ENCODE data around the gene ZNF548. TPM values are rescaled to one million over a fixed set of nuclear protein-coding genes. Genes with fewer than 3 reads are reported as not detected.

The ZNF548 gene
- total RNA-seq, 2 experiments from 2014 or later: 68.3 to 70.4 TPM

DNA sequence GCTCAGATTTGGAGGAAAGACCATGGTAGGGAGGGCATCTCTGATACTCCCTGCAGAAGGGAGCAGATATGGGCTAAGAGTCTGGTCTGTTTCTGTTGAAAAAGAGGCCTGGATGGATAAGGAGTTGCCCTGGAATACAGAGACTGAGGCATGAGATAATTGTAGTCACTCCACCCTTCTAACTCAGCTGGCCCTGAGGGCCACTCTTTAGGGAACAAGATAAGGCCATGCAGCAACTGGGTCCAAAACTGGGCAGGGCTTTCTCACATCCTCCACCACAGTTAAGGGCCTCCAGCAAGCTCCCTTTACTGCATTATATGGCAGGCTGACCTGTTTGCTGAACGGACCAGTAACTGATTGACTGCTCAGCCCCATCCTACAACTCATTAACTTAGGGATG is 46.8 kb downstream of the ZNF548 start:
- intact Hi-C loops (cut with DNase I, micrococcal nuclease): loop anchor here in 1 of 2 experiments (10.0 kb wide), 1 partner anchor 842 kb away; the partner anchor contains the start of gene ZNF71
- ATAC-seq (ENCODE audit: poor library complexity): no peak

DNA sequence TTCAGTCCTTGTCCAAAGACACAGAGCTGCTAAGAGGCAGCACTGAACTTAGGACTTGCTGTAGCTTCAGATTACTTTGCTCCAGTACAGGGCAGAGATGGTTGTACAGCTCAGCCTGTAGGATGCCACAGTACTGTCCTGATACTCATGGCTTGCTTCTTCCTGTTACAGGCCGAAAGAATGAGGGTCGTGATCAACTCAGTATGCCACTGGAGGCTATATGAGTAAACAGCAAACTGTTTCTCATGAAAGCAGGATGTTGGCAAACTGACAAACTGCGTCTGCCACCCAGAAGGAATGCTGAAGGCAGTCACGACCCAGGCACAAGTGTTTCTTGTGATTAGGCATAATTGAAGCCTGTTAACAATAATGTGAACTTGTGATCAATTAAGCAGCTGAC is 48.3 kb downstream of the ZNF548 start:
- Mint-ChIP-seq H3K4me3 (peak overlapping the region; percentile 50), H3K4me1 (ENCODE audit: low read depth) (peaks cover 31% of the 10 kb centered on the region), H3K27ac (no peak overlapping the region), H3K9me3 (peaks cover 35% of the 10 kb centered on the region), H3K27me3 (no peaks in the 10 kb centered on the region), H3K36me3 (ENCODE audit: low read depth) (peaks cover 79% of the 10 kb centered on the region)
- Histone ChIP-seq H3K36me3 (ENCODE audit: insufficient read depth, low read length) (peaks cover 35% of the 10 kb centered on the region), H3K9me3 (ENCODE audit: control insufficient read depth in 1 of 2, insufficient read depth in 1 of 2, low read length in 2 of 2) (peaks cover 16 to 36% of the 10 kb centered on the region in 2 experiments), H3K4me3 (ENCODE audit: low read length) (no peak overlapping the region), H3K27me3 (ENCODE audit: control insufficient read depth in 1 of 2, insufficient read depth in 2 of 2, low read length in 2 of 2) (no peaks in the 10 kb centered on the region), H3K27ac (ENCODE audit: low read depth in 1 of 2, low read length in 2 of 2) (no peak overlapping the region), H3K4me1 (ENCODE audit: insufficient read depth, low read length) (peaks cover 21% of the 10 kb centered on the region)
- ChIA-PET CTCF (no interaction called here), POLR2A (interaction anchor here (0.6 kb wide), 2 partner anchors 192 to 197 kb away, joined by 3 read pairs; partner anchors contain the start of gene ZNF805)
- ATAC-seq (ENCODE audit: poor library complexity): no peak
- no peak for DNase-seq
- intact Hi-C loops (cut with DNase I, micrococcal nuclease): loop anchor here in 1 of 2 experiments (10.0 kb wide), 1 partner anchor 843 kb away; the partner anchor contains the start of gene ZNF71
- TF ChIP-seq, protein P1, sequence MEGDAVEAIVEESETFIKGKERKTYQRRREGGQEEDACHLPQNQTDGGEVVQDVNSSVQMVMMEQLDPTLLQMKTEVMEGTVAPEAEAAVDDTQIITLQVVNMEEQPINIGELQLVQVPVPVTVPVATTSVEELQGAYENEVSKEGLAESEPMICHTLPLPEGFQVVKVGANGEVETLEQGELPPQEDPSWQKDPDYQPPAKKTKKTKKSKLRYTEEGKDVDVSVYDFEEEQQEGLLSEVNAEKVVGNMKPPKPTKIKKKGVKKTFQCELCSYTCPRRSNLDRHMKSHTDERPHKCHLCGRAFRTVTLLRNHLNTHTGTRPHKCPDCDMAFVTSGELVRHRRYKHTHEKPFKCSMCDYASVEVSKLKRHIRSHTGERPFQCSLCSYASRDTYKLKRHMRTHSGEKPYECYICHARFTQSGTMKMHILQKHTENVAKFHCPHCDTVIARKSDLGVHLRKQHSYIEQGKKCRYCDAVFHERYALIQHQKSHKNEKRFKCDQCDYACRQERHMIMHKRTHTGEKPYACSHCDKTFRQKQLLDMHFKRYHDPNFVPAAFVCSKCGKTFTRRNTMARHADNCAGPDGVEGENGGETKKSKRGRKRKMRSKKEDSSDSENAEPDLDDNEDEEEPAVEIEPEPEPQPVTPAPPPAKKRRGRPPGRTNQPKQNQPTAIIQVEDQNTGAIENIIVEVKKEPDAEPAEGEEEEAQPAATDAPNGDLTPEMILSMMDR (IDR thresholded peaks at IDR 0.05): no peak

More for the DNA sequence above, 46.8 kb downstream of the ZNF548 start:
- Histone ChIP-seq H3K4me1 (ENCODE audit: insufficient read depth, low read length) (peaks cover 21% of the 10 kb centered on the region), H3K27me3 (ENCODE audit: control insufficient read depth in 1 of 2, insufficient read depth in 2 of 2, low read length in 2 of 2) (no peaks in the 10 kb centered on the region), H3K4me3 (ENCODE audit: low read length) (no peak overlapping the region), H3K36me3 (ENCODE audit: insufficient read depth, low read length) (peaks cover 25% of the 10 kb centered on the region), H3K27ac (ENCODE audit: low read depth in 1 of 2, low read length in 2 of 2) (no peak overlapping the region), H3K9me3 (ENCODE audit: control insufficient read depth in 1 of 2, insufficient read depth in 1 of 2, low read length in 2 of 2) (peaks cover 4 to 32% of the 10 kb centered on the region in 2 experiments)
- peak overlapping the region; percentile 70 for H3K27ac Mint-ChIP-seq
- CTCF ChIA-PET: no interaction called here
- POLR2A ChIA-PET: interaction anchor here (1.4 kb wide), 1 partner anchor 11 kb away, joined by 3 read pairs; no protein-coding TSS in a partner anchor
- H3K36me3 Mint-ChIP-seq (ENCODE audit: low read depth): peaks cover 63% of the 10 kb centered on the region
- no peaks in the 10 kb centered on the region for H3K27me3 Mint-ChIP-seq
- peaks cover 31% of the 10 kb centered on the region for H3K4me1 Mint-ChIP-seq (ENCODE audit: low read depth)
- no peak for DNase-seq
- peaks cover 26% of the 10 kb centered on the region for H3K9me3 Mint-ChIP-seq
- peak overlapping the region; percentile 97 for H3K4me3 Mint-ChIP-seq
- TF ChIP-seq, protein P1 (IDR thresholded peaks at IDR 0.05): no peak

DNA sequence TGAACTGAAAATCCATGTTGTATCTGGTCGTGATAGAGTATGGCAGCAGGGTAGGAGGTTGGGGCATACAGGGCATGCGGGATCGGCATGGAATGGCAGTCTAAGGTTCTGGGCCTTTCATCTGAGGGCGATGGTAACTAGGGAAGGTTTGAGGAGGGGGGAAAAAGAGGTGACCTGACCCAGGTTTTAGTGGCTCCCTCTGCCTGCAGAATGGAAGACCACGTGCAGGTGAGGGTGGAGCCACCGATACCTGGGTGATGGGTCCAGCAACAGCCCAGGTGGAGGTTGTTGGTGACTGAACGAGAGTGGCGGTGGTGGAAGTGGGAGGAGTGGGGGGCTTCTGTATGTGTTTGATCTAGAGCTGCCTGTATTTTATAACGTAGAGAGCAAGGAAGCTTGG is 49.3 kb downstream of the ZNF548 start:
- H3K4me1 Mint-ChIP-seq (ENCODE audit: low read depth): peaks cover 31% of the 10 kb centered on the region
- Histone ChIP-seq H3K4me3 (ENCODE audit: low read length) (no peak overlapping the region), H3K9me3 (ENCODE audit: control insufficient read depth in 1 of 2, insufficient read depth in 1 of 2, low read length in 2 of 2) (peaks cover 26 to 41% of the 10 kb centered on the region in 2 experiments), H3K36me3 (ENCODE audit: insufficient read depth, low read length) (peaks cover 45% of the 10 kb centered on the region), H3K4me1 (ENCODE audit: insufficient read depth, low read length) (peaks cover 21% of the 10 kb centered on the region), H3K27ac (ENCODE audit: low read depth in 1 of 2, low read length in 2 of 2) (no peak overlapping the region), H3K27me3 (ENCODE audit: control insufficient read depth in 1 of 2, insufficient read depth in 2 of 2, low read length in 2 of 2) (no peaks in the 10 kb centered on the region)
- ChIA-PET CTCF (no interaction called here), POLR2A (no interaction called here)
- peaks cover 36% of the 10 kb centered on the region for H3K9me3 Mint-ChIP-seq
- intact Hi-C loops (cut with DNase I, micrococcal nuclease): loop anchor here in 1 of 2 experiments (10.0 kb wide), 1 partner anchor 844 kb away; the partner anchor contains the start of gene ZNF71
- ATAC-seq (ENCODE audit: poor library complexity): no peak
- H3K36me3 Mint-ChIP-seq (ENCODE audit: low read depth): peaks cover 89% of the 10 kb centered on the region
- TF ChIP-seq, protein P1 (IDR thresholded peaks at IDR 0.05): no peak
- no peaks in the 10 kb centered on the region for H3K27me3 Mint-ChIP-seq
- no peak for DNase-seq
- no peak overlapping the region for H3K27ac Mint-ChIP-seq
- H3K4me3 Mint-ChIP-seq: no peak overlapping the region
